ENCODE measurements around the gene TTC22.
A peak's percentile ranks its signal among the peaks of the same experiment; 100 is the strongest.

TTC22 gene

DNA sequence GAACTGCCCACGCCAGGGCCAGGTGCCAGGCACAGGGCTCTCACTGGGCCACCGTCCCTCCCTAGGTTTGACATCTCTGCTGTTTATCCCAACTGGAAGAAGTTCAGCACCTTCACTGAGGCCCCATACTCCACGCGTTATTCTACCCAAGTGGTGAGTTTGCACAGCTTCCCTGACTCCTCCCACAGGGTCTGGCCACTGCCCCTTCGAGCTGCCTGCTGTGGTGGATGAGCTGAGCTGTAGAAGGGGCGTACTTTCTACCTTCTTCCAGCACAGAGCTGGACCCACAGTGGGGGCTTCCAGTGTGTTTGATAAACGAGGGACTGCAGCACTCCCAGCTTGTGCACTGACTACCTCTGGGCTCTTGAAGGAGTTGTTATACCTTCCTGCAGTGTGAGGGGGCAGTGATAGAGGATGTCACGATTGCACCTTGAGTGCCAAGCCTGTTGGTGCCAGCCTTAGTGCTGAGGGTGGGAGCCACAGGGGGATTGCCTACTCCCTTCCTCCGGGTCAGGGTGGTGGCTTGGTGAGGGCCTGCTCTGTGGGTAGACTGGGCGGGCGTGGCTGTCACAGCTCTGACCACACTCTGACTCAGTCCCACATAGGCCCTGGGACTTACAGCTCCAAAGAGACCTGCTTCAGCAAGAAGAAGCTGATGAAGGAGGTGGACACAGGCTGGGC lies 5.9 kb upstream of the TTC22 start:
- DNase-seq: no peak

DNA sequence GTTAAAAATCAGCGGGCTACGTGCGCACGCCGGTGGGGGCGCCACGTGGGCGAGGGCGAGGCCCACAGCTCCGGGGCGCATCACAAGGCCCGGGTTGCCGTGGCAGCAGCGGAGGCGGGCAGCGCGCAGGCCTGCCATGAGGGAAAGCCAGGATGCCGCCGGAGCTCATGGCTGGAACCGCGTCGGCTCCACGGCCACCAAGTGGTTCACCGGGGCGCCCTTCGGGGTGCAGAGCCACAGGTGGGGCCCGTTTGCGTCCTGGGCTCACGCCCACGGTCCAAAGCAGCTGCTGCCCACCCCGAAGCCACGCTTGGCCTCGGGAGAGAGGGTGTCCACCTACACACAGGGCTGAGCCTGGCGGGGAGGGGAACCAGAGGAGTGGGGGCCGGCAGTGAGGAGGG lies 4.9 kb upstream of the TTC22 start:
- DNase-seq: no peak

DNA sequence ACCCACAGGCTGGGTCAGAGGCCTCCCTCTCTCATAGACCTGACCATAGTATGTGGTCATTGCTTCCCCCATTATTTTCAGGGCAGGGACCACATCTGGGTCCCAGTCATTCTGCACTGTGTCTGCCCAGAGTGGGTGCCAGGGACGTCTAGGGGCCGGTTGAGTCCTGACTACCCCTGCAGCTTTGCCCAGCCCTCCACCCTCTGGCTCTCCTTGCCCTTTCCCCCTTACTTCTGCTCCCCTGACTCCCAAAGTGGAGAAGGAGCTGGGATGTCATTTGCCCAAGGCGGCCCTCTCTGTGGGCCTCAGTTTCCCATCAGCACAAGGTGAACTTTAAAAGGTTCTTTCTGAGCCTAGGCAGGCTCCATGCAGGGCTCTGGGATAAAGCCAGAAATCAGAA lies 4.3 kb upstream of the TTC22 start:
- DNase-seq: no peak

DNA sequence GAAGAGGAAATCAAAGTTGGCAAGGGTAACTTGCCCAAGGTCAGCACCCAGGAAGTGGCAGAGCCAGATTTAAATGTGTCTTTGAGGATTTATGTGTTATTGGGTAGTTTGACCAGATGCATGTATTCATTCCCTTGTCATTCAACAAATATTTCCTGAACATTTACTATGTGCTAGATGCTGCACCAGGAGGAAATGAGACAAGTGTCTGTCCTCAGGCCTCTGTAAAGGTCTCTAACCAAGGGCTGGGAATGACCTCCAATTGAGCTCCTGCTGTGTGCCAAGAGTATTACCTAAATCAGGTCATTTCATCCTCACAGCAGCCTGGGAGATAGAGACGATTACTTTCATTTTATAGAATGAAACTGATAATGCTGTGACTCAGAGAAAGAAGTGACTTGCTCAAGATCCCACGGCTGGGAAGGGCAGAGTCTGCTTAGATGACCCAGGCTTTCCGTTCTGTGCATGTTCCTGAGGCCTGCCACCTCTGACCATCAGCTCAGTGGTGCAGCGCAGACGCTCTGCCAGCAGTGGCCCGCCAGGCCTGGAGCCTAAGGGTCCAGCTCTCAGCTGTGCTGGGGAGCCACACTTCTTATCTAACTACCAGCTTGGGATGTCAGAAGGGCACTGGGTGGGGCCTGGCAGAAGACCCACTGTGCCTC lies 3.5 kb upstream of the TTC22 start:
- no peak for DNase-seq

DNA sequence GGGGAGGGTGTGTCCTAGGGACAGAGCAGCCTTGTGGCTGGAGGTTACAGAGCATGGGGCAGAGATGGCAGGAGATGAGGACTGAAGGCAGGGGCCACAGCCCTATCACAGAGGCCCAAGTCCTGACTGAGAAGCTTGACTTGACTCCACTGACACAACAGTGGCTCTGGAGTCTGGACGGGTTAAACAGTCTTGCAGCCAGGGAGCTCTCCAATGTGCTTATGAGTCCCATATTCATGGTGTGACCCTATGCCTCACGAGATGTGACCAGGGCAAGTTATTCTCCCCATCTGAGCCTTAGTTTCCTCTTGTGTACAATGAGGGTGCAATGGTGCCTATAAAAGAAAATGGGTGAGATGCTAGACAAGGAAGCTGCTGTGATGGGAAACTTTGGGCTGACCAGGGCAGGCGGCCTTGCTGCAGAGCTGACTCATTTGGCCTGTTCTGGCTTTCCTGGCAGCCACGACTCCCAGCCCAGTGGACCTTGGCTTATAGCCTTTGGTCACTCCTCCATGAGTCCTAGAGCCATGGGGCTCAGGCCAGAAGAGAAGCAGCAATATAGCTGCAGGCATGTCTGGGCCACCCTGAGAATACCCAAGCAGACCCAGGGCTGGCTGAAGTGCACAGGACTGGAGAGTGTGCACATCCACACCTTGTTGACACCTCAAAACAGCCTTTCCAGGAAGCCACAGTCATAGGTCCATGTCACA lies 2.8 kb upstream of the TTC22 start:
- DNase-seq: no peak

DNA sequence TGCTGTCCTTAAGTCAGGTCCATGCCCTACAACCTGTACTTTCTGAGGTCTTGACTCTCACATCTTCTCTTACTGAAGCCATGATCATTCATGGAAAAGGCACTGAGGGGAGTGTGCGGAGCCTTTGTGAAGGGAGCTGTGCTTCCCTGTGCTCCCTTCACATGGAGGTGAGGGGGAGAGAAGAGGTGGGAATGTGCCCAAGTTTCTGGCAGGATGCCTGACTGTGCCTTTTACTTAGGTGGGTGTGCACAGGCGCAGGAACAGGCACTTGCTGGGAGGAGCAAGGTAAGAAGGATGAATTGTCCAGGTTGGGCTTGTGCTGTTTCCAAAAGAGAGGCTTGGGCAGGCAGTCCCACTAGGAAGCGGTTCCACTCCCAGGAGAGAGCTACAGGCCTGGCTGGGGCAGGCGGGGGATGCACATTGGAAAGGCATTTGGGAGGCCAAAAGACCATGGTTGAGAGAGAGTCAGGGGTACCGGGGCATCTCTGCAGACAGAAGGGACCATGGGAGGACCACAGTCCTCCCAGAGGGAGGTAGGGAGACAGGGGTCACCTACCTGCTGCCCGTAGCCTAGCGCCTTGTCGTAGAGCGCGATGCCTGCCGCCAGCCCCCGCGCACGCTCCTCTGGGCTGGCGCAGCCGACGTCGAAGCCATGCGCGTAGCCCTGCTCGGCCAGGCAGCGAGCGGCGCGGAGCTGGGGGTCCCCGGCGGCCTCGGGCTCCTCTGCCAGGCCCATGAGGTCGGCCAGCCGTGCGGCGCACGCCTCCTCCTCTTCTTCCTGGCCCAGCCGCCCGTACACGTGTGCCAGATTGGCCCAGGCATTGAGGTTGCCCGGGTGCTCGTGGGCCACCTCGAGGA lies 853 bp downstream of the TTC22 start:
- no peak for DNase-seq

DNA sequence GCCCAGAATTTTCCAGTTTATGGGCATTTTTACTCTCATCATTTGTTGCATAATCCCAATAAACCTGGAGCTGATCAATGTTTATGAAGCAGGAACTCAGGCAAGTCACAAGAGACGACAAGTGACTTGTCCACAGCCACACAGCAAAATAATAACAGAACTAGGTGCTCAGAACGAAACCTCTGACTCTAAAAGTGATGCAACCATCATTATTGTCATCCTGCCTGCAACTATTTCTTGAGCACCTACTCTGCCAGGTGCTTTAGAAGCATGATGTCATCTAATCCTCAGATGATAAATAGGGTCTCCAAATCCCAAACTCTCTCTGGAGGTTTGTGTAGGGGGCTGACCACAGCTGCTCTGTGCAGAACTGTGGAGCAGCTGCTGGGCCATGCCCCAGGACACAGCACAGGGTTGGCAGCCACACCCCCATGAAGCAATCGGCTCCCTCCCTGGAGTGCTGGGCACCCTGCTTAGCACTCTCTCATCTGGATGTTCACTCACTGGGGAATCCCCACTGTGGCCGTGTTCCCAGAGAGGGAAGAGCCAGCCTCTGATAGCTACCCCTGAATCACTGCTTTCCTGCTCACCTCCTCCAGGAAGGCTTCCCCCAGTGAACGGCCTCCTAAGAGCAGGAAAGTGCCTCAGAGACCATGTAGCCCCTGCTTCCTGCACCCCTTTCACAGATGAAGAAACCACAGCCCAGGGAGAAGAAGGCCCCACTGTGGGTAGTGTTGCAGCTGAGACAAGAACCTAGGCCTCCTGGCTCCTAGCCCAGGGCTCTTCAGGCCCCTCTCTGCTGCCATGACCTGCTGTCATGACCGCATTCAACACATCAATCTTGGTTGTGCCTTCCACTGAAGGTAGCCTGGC lies 2.1 kb downstream of the TTC22 start:
- peak; percentile 26 for DNase-seq

DNA sequence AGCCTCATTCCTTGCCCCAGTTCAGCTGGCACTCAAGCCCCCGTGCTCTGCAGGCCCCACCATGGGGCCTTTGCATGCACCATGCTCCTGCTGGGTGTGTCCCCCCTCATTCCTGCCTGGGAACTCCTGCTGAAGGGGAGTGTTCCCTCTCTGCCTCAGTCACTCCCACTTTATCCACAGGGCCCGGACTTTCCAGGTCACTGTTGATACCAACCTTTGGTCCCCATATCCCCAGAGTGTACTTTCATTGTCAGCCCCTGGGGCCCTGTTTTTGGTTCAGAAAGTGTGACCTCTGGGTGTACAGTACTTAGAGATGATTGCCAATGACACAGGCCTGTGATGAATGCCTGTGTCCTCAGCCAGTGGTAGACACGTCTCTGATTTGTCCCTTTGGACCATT lies 2.9 kb downstream of the TTC22 start:
- no peak for DNase-seq

DNA sequence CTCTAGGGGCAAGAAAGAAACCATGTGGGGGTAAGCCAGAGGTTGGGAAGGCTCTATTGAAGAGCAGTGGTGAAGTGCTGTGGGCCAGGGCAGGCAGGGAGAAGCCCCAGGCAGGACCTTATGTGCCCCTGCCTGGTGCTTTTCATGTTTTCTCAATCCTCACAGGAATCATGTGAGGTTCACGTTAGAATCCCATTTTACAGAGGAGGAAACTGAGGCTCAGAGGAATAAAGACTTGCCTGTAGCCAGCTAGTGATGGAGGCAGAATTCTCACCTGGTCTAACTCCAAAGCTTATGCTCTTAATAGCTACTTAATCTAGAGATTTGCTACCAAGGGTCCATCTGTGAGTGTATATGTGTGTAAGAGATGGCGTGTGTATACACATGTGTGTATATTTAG lies 4.2 kb downstream of the TTC22 start:
- DNase-seq: no peak

DNA sequence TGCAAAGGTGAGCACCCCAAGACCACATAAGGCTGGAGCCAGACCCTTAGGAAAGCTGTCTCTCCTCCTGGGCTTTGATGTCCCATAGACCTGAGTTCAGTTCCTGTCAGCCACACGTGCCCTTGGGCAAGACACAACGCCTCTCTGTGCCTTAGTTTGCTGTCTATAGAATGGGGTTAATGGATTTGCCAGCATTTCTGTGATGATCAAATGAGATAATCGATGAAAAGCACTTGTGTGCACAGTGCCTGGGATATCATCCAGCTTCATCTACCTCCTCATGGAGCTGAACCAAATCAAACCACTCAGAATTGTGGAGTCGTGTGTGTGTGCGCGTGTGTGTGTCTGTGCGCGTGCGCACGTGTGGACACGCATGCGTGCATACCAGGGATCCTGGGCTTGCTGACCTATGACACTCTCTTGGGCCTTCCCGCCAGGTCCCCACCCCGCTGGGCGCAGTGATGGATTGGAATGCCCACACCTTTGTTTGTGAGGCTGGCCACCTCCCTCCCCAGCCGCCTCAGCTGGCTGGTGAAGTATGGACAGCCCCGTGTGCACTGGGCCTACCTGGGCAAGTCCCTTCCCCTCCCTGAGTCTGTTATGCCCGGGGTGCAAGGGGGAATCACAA lies 5.2 kb downstream of the TTC22 start:
- DNase-seq: no peak

DNA sequence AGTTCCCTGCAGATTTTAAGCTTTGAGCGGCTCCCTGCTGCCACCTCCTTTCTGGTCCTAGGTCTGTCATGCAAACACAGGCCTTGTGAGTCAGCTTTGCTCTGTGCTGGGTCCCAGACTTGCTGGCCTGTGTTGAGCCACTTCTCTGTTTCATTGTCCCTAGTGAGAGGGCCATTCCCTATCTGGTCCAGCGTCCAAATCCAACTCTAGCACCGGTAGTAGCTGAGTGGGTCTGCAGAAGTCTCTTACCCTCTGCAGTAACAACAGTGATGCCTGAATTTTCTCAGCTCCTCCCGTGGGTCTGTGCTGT lies 5.8 kb downstream of the TTC22 start:
- DNase-seq: no peak

DNA sequence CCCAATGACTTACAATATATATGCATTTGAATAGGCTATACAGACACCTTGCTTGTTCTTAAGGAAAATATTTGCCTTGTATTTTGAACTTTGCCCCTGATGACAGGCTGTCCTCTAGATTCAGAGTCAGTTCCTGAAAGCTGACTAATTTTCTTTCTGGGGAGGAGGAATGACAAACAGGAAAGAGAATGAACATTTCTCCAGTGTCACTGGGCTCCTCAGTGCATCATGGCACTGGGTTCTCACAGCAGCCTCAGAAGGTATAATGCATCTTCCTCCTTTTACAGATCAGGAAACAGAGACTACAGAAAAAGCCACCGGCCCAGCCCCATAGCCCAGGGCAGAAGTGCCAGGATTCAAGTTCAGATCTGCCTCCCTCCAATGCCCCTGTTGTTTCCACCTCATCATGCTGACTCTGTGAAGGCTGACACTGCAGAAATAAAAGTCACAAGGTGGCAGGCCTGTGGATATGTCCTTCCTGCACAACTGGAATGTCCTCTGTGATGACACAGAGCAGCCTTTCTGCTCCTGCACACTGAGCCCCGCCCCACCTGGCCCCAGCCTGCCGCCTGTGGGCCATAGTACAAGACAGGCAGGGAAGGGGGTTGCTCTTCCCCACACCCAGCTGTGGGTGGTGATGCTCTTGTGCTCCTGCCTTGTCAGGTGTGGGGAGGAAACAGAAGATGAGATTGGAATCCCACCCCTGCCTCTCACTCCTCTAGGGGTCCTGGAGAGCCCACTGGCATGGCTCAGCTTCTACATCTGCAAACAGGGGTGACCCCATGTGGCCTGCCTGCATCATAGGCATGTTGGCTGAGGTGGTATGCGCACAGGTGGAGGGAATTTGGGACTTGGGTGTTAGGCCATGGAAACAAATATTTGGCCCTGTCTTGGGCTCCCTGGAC lies 6.4 kb downstream of the TTC22 start:
- no peak for DNase-seq

DNA sequence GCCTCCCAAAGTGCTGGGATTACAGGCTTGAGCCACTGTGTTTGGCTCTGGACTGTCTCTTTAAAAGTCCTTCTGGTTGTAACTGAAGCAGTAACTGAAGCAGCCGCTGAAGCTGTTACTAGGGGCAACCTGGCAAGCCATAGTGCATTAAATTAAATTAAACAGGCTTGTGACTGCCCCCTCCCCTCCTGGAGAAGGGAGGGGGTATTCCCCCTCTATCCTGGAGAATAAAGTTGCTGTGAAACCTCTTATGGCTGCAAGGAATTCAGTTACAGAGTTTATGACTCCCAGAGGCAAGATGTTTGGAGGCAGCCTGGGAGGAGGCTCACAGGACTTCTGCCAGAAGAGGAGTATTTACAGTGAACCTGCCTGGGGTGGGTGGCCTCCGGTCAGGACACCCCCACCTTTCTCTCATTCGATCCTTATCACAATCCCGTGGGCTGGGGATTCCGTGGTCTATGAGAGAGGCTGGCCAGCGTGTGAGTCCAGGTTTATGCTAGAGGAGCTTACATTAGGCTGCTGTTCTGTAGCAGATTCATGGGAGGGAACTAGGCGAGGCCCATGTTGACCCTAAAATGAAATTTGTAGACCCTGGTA lies 8.3 kb downstream of the TTC22 start:
- DNase-seq: no peak

DNA sequence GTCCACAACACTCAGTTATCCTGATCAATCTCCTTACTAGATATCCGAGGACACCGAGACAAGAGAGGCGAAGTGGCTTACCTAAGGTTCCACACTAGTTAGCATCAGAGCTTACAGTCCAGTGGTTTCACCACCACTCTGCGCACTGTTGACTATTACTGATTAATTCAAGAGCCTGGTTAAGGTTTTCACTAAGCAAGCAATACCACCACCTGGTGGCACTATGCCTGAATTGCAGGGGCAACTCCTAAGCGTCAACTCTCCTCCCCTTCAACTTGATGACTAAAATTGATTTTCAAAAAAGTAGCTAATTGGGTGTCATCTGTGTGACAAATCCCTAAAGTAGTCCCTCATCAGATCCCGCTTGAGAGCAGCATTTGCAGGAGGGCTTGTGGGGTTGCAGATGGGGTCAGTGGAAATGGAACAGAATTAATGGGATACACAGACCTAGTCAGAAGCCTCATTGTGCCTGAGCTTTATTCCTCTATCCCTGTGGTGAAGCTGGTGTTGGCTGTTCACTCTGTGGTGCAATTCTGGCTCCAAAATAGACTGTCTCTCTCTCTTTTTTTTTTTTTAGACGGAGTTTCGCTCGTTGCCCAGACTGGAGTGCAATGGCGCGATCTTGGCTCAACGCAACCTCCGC lies 9.1 kb downstream of the TTC22 start:
- peak; percentile 56 for DNase-seq

DNA sequence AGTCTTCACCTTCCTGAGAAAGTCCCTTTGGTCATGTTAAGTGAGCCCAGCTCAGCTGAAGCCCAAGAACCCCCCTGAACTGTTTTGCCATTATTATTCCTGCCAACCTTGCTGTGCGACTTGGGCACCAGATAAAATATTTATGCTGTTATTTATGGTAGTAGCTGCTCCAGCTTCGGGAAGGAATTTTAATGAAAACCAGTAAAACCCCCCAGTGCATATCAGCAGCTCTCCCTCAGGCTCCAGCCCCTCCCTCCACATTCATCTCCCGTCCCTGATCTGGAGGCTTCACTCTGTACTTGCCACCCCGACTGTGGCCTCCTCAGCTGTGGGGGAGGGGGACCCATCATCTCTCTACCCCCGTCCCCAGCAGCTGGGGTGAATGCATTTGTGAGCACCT lies 12.7 kb downstream of the TTC22 start:
- DNase-seq: no peak

DNA sequence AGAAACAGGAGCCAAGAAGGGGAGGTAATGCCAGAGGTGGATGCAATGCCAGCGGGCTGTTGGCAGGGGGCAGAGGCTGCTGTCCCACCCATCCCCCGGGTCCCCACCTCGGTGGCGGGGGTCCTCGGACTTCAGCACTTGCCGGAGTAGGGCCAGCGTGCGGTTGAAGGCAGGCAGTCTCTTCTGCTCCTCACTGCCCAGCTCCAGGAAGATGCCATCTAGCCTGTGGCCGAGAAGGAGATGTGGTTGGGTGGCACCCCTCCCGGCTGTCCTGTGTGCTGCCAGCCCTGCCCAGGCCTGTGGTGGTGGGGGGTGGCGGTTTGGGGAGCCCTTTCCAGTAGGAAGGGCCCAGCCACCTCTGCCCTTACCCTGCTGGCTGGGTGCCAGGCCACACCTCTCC lies 13.5 kb downstream of the TTC22 start:
- no peak for DNase-seq

DNA sequence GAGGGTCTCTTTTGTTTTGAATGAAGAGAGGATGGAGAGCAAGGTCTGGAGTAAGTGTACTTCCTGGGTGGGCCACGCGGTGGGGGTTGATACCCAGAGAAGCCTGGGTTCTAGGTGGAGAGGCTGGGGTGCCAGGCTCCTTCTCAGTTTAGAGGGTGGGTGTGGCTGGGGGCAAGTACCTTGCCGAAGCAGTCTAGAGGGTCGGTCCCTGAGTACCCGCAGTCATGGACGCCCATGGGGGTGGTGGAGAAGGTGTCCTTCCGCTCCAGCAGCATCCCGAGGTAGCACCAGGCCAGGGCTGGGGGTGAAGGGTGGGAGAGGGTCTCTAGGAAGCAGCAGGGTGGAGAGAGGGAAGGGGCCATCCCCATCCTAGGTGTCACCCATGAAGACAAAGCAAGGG lies 14.3 kb downstream of the TTC22 start:
- no peak for DNase-seq

DNA sequence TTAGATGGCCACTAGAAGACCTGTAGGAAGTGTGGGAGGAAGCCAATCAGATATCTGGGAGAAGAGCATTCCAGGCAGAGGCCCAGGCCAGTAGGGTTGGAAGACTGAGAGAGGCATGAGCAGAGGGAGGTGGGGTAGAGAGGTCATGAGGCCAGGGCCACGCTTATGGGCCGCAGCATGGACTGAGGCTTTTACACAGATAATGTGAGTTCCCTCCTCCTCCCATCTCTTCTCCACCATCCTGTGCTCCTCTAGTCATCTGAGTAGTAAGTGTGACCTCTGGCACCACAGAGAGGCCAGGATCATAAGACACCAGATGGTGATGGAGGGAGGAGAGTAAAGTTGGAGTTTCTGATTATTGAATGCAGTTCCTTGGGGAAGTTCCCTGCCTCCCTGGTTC lies 17.1 kb downstream of the TTC22 start:
- DNase-seq: no peak

DNA sequence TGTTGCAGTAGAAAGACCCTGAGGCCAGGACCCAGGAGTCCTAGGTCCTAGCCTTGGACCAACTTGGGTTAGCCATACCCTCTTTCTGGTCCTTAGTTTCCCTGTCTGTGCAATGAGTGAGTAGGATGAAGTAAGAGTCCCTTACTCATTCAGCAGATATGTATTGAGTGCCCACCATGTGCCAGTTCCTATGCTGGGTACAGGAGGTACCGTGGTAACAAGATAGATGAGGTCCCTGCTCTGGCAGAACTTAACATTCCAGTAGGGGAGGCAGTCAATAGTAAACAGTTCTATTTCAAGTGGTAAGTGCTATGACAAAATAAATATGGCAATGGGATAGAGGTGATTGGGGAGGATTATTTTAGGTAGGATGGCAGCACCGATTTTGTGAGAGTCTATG lies 18.5 kb downstream of the TTC22 start:
- DNase-seq: no peak

DNA sequence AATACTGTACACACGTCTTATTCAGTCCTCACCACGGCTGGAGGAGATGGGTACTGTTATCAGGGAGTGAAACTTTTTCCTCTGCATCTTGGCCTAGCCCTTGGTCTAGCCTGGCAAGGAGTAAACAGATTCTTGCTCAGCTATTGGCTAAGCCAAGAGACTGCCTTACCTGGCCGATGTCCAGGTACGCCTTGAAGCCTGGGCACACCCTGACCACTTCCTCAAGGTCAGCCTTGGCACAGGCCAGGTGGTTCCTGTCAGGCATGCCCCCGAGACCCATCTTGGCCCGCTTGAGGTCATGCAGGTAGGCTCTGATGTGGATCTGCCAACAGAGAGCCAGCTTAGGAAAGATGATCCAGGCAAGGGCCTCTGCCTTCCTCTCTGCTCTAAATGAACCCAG lies 19.0 kb downstream of the TTC22 start:
- DNase-seq: no peak
